Cardiac muscle cell (in vitro differentiated cells and primary cell): ENCODE results near the gene CAMKMT. TPM values are rescaled to one million over a fixed set of nuclear protein-coding genes. Genes with fewer than 3 reads are reported as not detected.

ENCODE experiments used
- DNase-seq, 2 donors: peaks; one replicate each; pipeline versions ENCODE4 v3.0.0 to v3.0.0-alpha.2; 2010 to 2017; ENCODE audit warnings: low read depth in 1 of 2, low spot score in 1 of 2
- H3K27ac ChIP-seq: fragments of 200-600 bp; sonication (generic); 2 replicates; pipeline ENCODE4 v1.5.1; 2016
- H3K27me3 ChIP-seq: fragments of 200-600 bp; sonication (generic); 2 replicates; pipeline ENCODE4 v1.6.0; 2016; ENCODE audit warnings: control low read depth
- H3K36me3 ChIP-seq: fragments of 200-600 bp; sonication (generic); 2 replicates; pipeline ENCODE4 v1.5.1; 2016; ENCODE audit warnings: control low read depth
- H3K4me1 ChIP-seq: fragments of 200-600 bp; sonication (generic); 2 replicates; pipeline ENCODE4 v1.8.1; 2017; ENCODE audit warnings: low read depth, mild to moderate bottlenecking, mixed run types
- H3K4me3 ChIP-seq: fragments of 200-600 bp; sonication (generic); 2 replicates; pipeline ENCODE4 v1.5.1; 2016; ENCODE audit warnings: mild to moderate bottlenecking
- H3K9me3 ChIP-seq: fragments of 200-600 bp; sonication (generic); 2 replicates; pipeline ENCODE4 v1.5.1; 2017; ENCODE audit warnings: low read depth, mild to moderate bottlenecking, control low read depth
- CTCF ChIP-seq: IDR thresholded peaks from 2 replicates; pipeline ENCODE4 v1.5.1; 2012; ENCODE audit warnings: low read depth, mild to moderate bottlenecking, low read length
- polyA plus RNA-seq: library from polyadenylated mRNA; unstranded; fragments of >200 nt; fragmentation: Nextera tagmentation; extraction: Ambion mirVana; gene quantifications from 2 replicates; pipeline ENCODE4 v1.2.1, GENCODE V29; 2016
- total RNA-seq: library from RNA; depleted of rRNA; stranded (reverse); fragments of >200 nt; gene quantifications from 2 replicates; pipeline ENCODE4 v1.2.3, GENCODE V29; 2016

Gene CAMKMT
- total and polyA plus RNA-seq, 2 experiments from 2014 or later: 16.9 to 20.6 TPM

GRCh38 chr2:44480068-44480467 is 118.3 kb downstream of the CAMKMT start:
- Histone ChIP-seq H3K9me3 (no peaks in the 10 kb centered on the region), H3K4me3 (no peak overlapping the region), H3K27ac (no peak overlapping the region), H3K36me3 (no peaks in the 10 kb centered on the region), H3K27me3 (no peaks in the 10 kb centered on the region), H3K4me1 (no peaks in the 10 kb centered on the region)
- no peak for TF ChIP-seq CTCF
- no peak for DNase-seq

GRCh38 chr2:44487052-44487451 is 125.3 kb downstream of the CAMKMT start:
- no peak overlapping the region for H3K27ac ChIP-seq
- no peaks in the 10 kb centered on the region for H3K27me3 ChIP-seq
- no peak for DNase-seq

GRCh38 chr2:44490726-44491125 is 129.0 kb downstream of the CAMKMT start:
- TF ChIP-seq CTCF: no peak
- no peak overlapping the region for H3K4me3 ChIP-seq
- H3K36me3 ChIP-seq: no peaks in the 10 kb centered on the region
- DNase-seq: no peak
- no peaks in the 10 kb centered on the region for H3K4me1 ChIP-seq
- H3K27me3 ChIP-seq: no peaks in the 10 kb centered on the region
- H3K9me3 ChIP-seq: no peaks in the 10 kb centered on the region
- H3K27ac ChIP-seq: no peak overlapping the region

More at GRCh38 chr2:44487052-44487451, 125.3 kb downstream of the CAMKMT start:
- Histone ChIP-seq H3K4me3 (no peak overlapping the region), H3K4me1 (no peaks in the 10 kb centered on the region), H3K9me3 (no peaks in the 10 kb centered on the region), H3K36me3 (no peaks in the 10 kb centered on the region)
- no peak for TF ChIP-seq CTCF

- no peak overlapping the region for H3K27ac ChIP-seq
- no peak for TF ChIP-seq CTCF
- H3K36me3 ChIP-seq: no peaks in the 10 kb centered on the region
- no peak for DNase-seq
- no peaks in the 10 kb centered on the region for H3K27me3 ChIP-seq
- no peaks in the 10 kb centered on the region for H3K4me1 ChIP-seq
- no peak overlapping the region for H3K4me3 ChIP-seq
- no peaks in the 10 kb centered on the region for H3K9me3 ChIP-seq
These were observed 132.3 kb downstream of the CAMKMT start for GRCh38 chr2:44494006-44494405.

GRCh38 chr2:44495035-44495434 is 133.3 kb downstream of the CAMKMT start:
- H3K27me3 ChIP-seq: no peaks in the 10 kb centered on the region
- TF ChIP-seq CTCF: no peak
- H3K9me3 ChIP-seq: no peaks in the 10 kb centered on the region
- no peaks in the 10 kb centered on the region for H3K36me3 ChIP-seq
- no peak overlapping the region for H3K27ac ChIP-seq
- no peak for DNase-seq
- no peak overlapping the region for H3K4me3 ChIP-seq
- no peaks in the 10 kb centered on the region for H3K4me1 ChIP-seq

- H3K27ac ChIP-seq: no peak overlapping the region
These were observed 133.8 kb downstream of the CAMKMT start for GRCh38 chr2:44495544-44495943.

More at GRCh38 chr2:44495544-44495943, 133.8 kb downstream of the CAMKMT start:
- DNase-seq: no peak
- Histone ChIP-seq H3K4me3 (no peak overlapping the region), H3K9me3 (no peaks in the 10 kb centered on the region), H3K27me3 (no peaks in the 10 kb centered on the region), H3K36me3 (no peaks in the 10 kb centered on the region), H3K4me1 (no peaks in the 10 kb centered on the region)
- TF ChIP-seq CTCF: no peak
